HG02623 (cell line): ENCODE measurements around the gene MLC1.

Source experiments
- ATAC-seq: cut with Tn5 transposase; IDR thresholded peaks from one replicate; pipeline ENCODE4 v1.9.1; 2021; ENCODE audit warnings: moderate library complexity; ENCODE audit not compliant: unreplicated experiment

MLC1 gene

DNA sequence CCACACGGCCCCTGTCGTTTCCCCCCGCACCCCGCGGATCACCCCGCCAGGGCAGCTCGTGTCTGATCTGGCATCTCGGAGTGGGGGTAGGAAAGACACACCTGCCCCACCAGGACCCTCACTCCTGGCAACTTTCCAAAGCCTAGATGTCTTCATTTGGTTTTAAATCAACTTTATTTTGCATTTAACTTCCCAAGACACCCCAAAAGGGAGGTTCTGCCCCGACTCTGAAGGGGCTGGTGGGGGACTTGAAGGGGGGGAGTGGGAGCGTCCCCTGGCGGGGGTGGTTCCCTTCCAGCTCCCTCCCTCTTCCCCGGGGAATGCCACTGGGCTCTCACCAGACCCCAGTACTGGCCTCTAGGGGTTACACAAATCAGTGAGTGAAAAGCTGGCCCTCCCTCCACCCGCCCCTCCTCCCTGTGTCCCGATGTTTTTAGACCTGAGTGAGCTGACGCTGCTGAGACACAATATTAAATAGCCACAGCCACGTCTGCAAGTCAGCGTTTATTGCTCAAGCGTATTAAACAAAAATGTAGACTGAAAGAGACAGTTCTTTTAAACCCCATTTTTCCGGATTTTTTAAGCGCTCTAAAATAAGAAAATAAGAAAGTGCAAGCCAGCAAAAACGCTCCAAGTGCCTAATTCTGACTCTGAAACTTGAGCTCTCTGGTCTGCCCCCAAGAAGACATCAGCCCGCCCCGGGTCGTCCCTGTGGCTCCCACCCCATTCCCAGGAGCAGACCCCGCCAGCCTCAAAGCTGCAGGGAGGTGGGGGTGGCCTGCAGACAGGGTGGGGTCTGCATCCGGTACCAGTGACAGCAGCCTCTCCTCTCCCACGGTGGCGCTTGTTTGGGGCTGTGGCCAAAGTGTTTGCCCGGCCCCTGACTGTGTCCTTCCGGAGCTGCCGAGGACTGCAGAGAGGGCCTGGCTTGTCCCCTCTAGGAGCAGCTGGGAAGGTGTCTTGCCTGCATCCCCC is 26.0 kb downstream of the MLC1 start:
- no peak for ATAC-seq

DNA sequence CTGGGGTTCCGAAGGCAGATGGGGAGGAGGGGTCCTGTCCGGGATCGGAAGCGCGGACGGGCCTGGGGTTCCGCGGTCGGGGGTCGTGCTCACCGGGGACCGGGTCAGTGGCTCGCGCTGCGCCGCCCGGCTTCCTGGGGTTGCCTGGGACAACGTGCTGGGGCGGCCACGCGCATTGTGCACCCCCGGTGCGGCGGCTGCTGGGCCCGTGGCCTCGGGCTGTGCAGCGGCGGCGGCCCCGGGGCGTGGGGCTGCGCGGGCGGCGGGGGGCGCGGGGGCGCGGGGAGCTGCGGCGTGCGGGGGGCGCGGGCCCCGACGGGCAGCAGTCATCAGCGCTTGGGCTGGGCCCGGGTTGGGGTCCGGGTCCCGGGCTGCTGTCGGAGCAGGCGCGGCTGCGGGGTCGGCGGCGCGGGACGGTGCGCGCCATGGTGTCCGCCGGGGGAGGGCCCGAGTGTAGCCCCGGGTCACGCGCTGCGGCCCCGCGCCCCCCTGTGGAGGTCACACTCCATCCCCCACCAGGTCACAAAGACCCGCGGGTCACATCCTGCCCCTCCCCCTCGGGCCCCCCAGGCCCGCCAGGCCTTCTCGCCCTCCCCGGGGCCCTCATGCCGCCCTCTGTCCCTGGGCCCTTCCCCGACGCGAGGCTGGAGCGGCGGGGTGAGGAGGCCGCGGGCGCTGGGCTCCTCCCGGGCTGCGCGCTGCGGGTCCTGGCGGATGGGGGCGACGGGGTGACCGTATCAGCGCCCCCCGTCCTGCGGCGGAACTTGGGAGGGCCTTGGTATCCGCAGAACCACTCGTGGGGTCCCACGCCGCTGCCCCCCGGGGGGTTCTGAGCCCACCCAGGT is 26.9 kb downstream of the MLC1 start, which contains the start of gene TTLL8:
Gene TTLL8 (minus strand): TSS at position 238 of the 845 bp plus-strand sequence.
- ATAC-seq: no peak

DNA sequence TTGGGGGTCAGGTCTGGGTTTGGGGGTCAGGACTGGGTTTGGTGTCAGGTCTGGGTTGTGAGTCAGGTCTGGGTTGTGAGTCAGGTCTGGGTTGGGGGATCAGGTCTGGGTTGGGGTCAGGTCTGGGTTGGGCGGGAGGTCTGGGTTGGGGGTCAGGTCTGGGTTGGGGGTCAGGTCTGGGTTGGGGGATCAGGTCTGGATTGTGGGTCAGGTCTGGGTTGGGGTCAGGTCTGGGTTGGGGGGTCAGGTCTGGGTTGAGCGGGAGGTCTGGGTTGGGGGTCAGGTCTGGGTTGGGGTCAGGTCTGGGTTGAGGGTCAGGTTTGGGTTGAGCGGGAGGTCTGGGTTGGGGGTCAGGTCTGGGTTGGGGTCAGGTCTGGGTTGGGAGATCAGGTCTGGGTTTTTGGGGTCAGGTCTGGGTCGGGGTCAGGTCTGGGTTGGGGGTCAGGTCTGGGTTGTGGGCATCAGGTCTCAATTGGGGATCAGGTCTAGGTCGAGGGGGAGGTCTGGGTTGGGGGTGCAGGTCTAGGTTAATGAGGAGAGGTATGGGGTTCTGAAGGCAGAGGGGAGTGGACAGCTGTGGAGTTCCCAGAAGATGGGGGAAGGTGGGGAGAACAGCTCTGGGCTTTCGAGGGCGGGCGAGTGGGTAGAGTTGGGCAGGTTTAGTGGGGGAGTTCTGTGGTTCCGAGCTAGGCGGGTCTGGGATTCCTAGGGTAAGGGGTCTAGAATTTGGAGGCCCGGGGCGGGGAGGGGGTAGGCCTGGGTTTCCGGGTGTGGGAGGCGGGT is 27.8 kb downstream of the MLC1 start:
- ATAC-seq: no peak

DNA sequence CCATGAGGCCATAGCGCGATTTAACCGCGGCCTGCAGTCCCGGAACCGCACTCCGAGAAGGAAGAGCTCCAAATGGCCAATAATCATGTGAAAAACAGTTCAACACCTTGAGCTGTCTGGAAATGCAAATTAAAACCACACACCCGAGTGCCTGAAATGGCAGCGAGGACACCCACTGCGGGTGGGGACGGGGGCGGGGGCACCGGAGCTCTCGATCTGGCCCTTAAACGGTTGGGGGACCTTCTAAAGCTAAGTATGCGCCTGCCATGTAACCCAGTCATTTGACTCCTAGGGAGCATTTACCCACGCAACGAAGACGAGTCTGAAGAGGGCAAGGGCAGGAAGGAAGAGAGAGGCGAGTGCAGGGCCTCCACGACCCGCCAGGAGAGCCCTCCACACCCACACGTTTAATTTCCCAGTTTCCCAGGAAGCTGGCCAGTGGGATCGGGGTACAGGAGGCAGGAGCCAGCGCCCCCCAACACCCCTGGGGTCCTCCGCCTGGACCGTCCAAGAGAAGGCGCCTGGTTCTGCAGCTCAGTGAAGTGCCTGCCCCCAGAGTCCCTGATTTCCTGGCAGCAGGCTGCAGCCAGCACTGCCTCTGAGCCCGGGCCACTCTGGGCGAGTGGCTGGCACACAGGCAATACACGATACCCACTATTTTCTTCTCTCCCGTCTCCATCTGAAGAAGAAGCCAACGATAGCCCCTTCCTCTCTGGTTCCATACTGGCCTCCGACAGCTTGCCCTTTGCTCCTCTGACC is 28.8 kb downstream of the MLC1 start:
- no peak for ATAC-seq

DNA sequence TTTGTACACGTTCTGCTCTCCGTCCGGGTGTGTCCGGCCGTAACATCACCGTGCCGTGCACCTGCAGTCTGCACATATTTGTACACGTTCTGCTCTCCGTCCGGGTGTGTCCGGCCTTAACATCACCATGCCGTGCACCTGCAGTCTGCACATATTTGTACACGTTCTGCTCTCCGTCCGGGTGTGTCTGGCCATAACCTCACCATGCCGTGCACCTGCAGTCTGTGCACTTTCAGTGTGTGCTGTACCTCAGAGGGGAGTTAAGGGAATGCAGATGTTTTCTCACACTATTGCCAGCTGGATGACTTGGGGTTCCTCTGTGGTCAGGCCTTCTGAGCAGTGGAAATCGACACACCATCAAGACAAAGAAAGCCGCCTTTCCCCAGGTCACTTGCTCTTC is 31.4 kb downstream of the MLC1 start:
- ATAC-seq: no peak

DNA sequence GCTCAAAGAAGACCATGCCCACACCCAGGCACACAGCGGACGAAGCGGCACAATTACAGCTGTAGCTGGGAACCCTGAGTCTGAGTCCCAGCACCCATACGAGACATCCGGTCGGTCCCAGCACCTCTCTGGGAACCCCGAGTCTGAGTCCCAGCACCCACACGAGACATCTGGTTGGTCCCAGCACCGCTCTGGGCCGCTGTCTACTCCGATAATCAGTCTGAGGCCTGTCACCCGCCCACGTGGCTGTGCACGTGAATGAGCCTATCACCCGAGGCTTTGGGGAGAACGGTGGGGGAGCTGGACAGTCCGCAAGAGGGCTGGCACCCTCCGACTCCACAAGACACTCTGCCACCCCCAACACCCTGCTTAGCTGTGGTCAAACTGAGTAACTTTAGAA is 33.3 kb downstream of the MLC1 start:
- ATAC-seq: no peak

DNA sequence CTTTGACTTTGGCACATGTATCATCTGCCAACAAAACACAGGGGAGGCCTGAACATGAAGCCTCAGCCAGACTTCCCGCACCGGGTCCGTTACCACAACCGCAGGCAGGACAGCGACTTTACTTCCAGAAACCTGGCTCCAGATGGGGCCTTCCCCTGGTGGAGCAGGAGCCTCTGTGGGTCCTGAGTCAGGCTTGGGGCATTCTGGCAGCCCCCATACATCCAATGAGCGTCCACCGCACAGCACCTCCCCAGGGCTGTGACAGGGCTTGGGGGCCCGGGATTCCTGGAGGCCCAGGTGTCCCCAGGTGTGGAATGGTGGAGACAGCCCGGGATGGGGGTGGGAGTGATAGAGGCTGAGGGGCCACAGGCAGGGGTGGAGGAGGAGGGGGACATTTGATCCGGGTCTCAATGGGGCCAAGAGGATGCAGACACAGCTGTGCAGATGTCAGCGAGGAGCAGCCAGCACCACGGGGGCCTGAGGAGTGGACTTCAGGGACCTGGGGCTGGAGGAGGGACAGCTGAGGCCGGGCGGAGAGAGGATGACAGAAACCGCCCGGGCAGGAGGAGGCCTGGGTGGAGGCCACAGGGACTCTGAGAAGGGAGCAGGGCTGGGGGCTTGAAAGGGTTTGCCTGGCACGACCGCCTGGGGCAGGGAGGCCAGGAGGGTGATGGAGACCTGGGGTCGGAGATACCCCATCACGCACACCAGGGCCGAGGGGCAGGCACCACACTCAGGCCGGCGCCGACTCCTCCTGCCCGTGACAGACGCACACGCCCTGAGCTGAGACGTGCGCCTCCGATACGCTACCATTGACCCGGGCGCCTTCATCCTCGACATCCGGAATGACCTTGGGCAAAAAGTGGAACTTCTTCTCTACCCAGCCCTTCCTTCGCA is 35.7 kb downstream of the MLC1 start:
- no peak for ATAC-seq

DNA sequence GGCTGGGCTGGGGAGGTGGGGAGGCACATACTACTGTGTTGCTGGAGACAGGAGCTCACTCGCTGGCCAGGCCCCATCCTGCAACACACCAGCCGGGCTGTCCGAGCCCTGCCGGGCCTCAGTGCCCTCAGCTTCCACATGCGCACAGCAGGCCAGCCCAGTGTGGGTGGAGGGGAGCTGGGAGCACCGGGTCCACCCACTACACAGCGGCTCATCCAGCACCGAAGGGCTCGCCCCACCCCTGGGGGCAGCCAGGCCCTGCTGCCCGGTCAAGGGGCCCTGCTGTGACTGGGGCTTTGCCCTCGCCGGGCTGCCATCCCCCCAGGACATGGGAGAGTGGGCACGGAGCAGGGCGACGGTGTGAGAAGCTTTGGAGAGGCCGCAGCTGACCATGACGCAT is 36.4 kb downstream of the MLC1 start:
- ATAC-seq: no peak

DNA sequence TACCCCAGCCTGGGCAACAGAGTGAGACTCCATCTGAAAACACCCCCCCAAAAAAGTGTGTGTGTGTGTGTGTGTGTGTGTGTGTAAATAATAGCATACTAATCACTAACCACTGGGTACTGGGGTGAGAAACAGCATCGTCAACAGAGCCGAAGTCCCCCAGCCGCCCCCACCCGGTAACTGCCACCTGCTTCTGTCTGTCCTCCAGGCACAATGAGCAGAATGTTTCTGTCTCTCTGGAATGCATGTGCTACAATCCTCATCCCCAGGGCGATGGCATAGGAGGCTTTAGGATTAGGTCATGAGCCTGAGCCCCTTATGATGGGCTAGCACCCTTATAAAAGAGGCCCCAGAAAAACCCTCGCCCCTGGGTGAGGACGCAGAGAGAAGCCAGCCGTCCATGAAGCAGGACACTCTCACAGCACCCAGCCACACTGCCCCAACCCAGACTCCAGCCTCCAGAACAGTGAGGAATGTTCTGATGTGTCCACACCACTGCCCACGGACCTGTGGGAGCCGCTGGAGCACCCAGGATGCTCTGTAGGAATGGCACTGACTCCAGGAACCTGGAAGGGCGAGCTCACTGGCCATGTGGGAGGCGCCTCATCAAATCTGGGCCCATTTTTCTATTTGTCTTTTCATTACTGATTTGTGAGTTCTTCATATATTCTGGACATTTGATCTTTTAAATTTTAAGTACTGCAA is 37.0 kb downstream of the MLC1 start:
- no peak for ATAC-seq

DNA sequence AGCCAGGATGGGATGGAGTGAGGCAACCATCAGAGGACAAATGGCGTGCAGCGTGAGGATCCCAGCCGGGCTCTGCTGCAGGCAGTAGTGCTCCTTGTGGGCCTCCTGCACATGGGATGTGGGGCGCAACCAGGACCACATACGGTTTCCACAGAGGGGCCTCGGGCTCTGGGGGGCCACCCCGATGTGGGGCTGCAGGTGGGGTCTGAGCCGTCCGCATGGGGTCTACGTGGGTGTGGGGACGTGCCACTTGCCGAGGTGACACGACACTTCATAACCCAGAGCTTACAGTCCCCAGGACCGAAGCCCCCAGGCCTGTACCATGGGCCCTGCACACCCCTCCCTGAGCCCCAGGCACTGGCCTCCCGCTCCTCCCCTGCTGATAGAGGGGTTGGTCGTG is 37.9 kb downstream of the MLC1 start:
- no peak for ATAC-seq

DNA sequence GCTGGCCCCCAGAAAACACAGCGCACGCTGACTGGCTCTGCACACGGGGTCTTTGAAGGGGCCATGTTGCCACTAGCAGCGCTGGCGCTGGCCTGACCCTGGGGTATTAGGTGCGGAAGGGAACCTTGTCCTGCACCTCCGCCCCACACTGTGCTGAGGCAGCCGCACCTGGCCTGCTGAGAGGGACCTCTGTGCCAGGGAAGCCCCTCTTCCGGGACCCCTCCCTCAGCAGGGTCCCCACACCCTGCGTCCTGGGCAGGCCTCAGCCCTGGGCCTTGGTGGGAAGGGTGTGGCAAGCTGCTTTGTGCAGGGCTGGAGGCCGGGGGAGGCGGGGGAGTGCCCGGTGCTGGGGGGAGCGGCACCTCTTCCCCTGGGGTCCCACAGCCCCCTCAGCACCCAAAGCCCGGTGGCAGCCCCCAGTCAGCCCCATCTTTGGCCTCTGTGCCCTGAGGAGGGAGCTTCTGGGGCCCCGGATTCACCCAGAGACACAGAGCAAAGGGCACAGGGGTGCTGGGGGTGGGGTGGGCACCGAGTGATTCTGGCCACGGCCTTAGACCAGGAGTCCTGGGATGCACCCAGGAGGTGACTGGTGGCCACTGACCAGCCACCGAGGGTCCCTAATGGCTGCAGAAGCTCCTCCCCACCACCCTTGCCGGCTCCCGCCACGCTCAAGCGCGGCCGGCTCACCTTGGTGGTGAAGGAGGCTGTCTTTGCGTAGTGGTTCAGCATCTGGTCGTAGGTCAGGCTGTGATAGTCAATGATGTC is 38.6 kb downstream of the MLC1 start:
- ATAC-seq: no peak

DNA sequence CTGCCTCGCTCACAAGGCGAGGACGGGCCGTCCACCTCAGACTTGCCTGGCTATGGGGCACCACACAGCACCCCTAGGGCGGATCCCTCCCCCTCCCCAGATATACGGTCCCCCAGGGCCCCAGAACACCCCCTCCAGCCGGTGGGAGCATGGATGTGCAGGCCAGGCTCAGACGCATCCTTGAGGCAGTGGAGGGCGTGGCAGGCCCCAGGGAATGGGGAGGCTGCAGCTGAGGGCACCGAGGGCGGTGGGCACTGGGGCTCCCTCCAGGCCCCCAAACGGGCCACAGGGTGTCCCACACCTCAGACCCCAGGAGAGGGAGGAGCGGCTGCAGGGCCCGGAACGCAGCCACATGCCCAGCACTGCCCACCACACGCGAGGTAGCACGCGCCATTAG is 39.2 kb downstream of the MLC1 start:
- ATAC-seq: no peak

DNA sequence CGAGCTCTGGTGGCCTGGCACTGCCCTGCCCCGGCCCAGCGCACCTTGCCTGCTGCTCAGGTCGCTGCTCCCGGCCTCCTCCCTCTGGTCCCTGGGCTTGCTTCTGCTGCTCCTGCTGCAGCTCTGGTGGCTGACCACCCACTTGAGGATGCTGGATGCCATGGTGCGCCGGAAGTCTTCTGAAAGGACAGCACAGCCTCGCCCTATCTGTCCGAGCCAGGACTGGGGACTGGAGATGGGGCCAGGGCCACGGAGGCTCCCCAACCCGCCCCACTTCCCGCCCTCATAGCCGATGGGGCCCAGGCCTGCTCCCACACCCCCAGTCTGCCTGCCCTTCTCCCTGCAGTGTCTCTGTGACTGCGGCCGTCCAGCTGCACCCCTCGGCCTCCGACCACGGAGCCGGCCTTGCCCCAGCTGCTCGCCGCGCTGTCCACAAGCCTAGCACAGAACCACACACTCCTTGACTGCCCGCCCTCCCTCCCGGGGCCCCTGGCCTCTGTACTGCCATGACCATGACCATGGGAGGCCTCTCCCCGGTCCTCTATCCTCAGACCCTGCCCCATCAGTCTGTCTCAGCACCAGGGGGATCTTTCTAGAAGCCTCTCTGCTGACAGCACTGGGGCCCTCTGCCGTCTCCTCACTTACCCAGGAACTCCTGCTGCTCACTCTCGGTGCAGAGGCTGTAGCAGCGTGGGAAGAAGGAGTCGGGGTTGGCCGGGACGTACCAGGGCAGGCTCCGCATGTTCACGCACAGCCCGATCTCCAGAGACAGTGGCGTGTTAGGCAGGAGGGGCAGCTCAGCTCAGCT is 39.8 kb downstream of the MLC1 start:
- no peak for ATAC-seq

DNA sequence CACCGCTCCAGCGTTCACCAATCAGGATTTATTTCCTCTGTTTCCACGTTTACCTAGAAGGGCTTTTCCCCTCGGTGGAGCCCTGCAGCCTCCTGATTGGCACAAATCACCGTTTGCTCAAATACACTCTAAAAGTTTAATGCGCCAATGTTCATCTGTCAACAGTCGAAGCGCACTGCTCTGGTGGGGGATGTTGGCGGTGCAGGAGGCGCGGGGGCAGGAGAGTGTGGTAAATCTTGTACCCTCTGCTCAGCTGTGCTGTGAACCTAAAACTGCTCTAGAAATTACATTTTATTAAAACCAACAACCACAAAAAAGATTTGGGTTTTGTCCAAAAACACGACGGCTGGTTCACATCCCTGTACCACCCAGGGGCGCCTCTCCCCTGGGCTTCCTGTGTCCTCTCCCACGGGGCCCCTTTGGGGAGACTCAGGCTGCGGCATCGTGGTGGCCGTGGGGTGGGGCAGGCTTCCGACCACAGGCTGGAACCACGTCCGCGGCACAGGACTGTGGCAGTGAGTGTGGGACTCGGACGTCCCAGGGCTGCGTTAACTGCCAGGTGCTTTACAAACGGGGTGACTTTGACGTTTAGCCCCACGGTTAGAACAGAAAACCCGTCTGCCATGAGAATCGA is 40.6 kb downstream of the MLC1 start:
- ATAC-seq: no peak

DNA sequence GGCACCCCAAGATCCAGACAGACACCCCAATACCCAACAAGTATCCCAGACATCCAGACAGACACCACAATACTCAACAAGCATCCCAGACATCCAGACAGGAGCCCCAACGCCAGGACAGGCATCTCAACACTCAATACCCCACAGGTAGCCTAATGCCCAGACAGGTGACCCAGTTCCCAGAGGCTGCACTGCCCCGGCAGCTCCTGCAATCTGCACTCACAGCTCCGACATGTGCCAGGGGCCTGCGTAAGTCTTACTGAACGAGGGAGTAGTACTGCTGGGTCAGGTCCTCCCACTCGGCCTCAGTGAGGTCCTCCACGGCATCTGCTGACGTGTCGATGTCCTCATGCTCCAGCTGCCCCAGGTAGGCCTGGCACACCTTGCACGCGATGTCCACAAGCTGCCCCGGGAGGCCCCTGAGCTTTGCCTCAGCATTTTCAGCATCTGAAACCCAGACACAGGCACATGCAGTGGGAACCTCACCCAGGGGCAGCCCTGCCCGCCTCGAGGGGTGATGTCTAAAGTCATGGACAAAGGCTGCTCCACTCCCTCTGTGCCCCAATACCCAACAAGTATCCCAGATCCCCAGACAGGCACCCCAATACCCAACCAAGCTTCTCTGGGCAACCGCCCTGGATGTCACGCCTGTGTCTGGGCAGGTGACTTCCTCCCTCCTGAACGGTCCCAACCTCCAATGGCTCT is 43.7 kb downstream of the MLC1 start:
- no peak for ATAC-seq

DNA sequence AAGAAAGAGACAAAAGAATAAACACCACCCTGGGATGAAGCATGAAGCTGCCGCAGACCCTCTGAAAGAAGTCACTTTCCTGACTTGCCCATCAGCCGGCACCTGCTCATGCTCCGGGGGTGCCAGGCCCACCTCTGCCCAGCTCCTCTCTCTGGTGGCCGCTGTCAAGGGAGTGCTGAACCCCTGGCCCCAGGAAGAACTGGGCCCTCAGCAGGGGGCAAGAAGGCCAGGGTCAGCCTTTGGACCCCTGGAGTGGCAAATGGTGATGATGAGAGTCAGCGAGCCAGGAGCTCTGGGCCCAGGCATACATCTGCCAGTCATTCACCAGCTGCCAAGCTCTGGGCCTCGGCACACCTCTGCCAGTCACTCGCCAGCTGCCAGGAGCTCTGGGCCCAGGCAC is 44.5 kb downstream of the MLC1 start:
- no peak for ATAC-seq
